ENCODE results near the gene SPATA2.

Gene SPATA2

GRCh38 chr20:49928411-49929141 lies 13.2 kb upstream of the SPATA2 start:
- peak; percentile 47 to 77 (median 63) for DNase-seq

DNA sequence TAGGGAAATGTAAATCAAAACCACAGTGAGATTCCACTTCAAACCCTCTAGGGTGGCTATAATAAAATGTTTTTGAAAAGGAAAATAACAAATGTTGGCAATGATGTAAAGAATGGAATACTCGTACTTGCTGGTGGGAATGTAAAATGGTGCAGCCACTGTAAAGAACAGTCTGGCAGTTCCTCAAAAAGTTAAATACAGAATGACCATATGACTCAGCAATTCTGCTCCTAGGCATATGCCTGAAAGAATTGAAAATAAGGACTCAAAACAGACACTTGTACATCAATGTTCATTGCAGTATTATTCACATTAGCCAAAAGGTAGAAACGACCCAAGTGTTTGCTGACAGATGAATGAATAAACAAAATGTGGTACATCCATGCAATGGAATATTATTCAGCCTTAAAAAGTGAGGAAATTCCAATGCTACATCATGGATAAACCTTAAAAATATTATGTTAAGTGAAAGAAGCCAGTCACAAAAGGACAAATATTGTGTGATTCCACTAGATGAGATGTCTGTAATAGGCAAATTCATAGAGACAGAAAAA lies 10.6 kb upstream of the SPATA2 start:
- no peak for DNase-seq

GRCh38 chr20:49924247-49924646 lies 8.9 kb upstream of the SPATA2 start:
- DNase-seq, result no peak

GRCh38 chr20:49919461-49919860 lies 4.1 kb upstream of the SPATA2 start:
- DNase-seq, result no peak

GRCh38 chr20:49919009-49919408 lies 3.7 kb upstream of the SPATA2 start:
- DNase-seq, result no peak

DNA sequence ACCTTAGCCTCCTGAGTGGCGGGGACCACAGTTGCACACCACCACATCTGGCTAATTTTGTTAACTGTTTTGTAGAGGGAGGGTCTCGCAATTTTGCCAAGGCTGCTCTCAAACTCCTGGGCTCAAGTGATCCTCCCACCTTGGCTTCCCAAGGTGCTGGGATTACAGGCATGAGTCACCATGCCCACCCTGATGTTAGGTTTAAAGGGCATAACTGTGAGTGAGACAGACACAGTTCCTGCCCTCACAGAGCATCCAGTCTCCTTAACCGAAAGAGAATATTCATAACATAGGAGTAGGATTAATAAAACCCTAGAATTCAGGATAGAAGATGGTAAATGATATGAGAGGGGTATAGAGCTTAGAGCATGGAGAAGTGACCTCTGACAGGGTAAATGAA lies 3.1 kb upstream of the SPATA2 start:
- DNase-seq, result no peak

DNA sequence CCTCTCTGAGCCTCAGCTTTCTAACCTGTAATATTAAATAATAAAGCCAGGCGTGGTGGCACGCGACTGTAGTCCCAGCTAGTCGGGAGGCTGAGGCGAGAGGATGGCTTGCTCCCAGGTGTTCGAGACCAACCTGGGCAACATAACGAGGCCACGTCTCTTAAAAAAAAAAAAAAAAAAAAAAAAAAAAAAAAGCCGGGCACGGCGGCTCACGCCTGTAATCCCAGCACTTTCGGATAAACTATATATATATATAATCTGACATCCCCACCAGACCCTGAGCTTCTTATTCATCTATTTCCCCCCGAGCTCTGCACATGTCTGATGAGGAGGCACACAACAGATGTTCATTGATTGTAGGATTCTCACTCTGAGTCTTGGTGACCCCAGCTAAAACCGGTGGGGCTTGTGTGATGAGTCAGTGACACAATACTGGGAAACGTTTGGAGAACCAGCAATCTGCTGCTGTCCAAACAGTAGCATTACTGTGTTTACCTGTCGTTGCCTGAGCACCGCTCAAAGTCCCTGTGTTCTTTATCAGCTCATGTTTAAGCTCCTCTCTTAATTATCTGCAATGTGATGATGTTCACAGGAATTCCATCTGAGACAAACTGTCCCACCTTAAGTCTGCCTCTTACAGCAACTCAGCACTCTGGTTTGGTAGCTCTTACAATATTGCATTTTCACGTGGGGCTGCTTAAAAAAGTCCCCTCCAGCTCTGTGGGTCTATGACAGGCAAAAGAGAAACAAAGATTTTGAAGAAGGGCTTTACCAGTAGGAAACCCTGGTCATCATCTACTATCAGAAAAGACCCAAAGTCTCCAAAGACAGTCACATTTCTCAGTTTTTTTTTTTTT lies 1.0 kb upstream of the SPATA2 start:
- DNase-seq, result no peak

DNA sequence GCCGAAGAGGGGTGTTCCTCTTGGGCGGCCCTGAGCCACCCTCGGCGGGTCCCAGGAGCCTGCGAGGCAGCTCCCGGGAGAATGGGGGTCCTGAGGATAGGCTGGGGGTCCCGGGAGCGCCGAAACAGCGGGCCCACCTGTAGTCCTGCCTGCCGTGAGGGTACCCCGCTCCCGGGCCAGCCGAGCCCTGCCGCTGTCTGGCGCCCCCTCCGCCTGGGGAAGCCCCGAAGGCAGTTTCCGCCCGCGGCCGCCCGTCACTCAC lies 280 bp downstream of the SPATA2 start:
- DNase-seq, result no peak

DNA sequence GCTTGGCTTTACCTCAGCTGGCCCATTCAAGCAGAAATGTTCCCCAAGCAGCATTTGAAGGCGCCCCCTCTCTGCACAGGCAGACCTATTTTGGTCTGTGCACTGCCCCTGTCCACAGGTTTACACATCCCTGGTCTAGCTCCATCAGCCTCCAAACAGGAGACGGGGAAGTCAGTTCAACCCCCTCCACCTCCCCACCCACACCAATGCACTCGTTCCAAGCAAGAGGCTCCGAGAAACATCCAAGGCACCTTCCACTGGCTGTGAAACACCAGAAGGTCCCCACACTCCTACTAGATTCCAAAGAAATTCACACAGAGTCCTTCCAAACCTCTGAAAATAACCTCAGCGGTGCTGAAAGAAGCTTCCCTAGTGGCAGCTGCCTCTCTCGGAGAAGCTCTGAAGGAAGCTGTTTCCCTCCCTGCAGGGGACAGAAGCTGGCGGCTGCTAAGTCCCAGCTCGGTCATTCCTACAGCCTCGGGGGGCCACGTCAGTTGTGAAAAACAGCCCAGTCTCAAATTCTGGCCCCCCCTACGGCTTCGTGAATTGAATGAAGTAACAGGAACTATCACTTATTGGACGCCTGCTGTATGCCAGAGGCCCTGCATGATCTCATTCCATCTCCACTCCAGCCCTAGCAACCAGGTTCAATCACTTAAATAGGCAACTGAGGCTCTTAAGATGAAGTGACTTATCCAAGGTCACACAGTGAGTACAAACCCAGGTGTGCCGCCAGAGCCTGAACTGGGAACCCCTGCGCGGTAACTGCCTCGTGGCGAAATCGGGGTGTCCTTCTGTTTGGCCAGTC lies 815 bp downstream of the SPATA2 start:
- no peak for DNase-seq

- DNase-seq, result no peak
Measured at GRCh38 chr20:49913399-49914047, 1.8 kb downstream of the SPATA2 start.

- no peak for DNase-seq
Measured at GRCh38 chr20:49910340-49910706, 5.0 kb downstream of the SPATA2 start.

- no peak for DNase-seq
Measured at GRCh38 chr20:49909499-49910339, 5.6 kb downstream of the SPATA2 start.

GRCh38 chr20:49908258-49908565 lies 7.1 kb downstream of the SPATA2 start:
- DNase-seq, result no peak

DNA sequence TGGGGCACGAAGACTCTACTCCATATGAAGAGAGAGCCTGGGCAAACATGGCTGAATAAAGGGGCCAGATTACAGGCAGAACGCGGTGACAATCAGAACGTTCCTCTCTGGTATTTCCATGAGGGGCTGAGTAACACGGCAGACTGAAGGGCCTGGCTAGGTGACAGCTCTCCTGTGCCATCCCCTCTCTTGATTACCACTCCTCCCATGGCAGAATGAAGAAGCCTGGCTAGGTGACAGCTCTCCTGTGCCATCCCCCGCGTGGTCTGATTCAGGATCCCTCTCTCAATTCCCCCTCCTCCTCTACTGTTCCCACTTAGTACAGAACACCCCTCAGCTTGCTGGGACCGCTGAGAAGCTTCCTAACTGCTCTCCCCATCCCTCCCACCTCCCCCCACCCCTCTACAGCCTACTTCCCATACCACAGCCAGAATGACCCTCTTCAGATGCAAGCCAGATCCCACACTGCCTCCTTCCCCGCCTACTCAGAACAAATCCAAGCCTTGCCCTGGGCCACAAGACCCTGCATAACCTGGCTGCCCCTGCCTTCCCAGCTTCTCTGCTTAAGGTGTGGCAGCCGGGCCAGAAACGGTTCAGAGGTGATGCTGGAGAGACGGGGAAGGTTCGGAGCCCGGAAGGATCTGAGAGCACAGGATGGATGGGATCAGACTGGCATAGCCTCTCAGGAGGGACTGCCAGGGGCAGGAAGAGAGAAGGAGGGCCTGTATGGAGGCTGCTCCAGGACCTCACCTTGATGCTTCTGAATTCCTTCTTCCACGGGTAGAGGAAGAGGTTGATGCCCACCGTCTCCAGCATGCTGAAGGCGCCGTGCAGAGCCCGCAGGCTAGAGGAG lies 7.7 kb downstream of the SPATA2 start:
- no peak for DNase-seq

GRCh38 chr20:49906615-49907154 lies 8.6 kb downstream of the SPATA2 start:
- no peak for DNase-seq

- DNase-seq, result no peak
Measured at GRCh38 chr20:49906101-49906604, 9.2 kb downstream of the SPATA2 start.

- no peak for DNase-seq
Measured at GRCh38 chr20:49905415-49906091, 9.8 kb downstream of the SPATA2 start.

- no peak for DNase-seq
Measured at GRCh38 chr20:49904440-49905214, 10.7 kb downstream of the SPATA2 start.

DNA sequence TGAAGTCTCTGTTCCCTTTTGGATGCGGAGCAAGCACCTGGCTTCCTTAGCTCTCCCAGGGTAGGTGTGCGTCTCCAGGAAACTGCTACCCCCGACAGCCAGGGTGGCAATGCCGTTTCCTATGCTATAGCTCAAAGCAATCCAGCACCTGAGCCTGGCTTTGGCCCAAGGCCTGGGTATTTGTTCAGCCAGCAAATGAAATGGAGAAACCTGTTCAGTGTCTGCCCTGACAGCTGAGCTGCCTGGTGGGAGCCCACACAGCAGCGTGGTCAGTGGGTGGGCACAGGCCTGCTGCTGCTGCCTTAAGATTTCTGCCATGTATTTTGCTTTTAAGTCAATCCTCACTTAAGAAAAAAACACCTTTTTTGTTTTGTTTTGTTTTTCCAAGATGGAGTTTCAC lies 13.7 kb downstream of the SPATA2 start:
- no peak for DNase-seq
